ENCODE results near the gene TMED7. TPM values are rescaled to one million over a fixed set of nuclear protein-coding genes. Genes with fewer than 3 reads are reported as not detected.

TMED7 gene
- total RNA-seq, 1 experiment from 2014 or later = 86.5 TPM

DNA sequence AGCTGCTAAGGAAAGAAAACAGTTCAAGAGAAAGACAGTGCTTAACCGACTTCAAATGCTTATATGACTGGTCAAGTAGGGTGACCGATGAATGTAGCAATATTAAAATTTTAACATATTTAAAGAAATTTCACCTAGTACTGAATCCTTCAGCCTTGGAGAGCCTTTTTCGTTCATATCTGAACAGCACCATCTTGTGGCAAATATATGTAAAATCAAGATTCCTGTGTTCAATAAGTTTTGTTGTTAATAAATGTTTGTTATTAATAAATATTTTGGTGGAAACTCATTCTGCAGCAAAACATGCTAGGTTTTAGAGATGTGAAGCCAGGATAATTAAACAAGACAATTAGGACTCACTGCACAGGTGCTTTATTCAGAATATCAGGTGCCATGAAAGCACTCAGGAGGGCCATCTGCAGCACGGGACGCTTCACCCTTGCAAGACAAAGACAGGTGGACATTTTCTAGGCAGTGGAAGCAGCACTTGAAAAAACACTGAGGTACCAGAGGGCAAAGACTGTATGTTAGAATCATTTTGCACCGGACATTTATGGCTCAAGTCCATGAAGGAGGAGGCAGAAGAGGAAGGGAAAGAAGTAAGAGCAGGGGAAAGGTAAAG, 39.2 kb downstream of the TMED7 start:
- ATAC-seq = peak; percentile 46; the same call in 1 of the 2 replicates
- H3K36me3 Mint-ChIP-seq = no peaks in the 10 kb centered on the region
- CTCF ChIA-PET = no interaction called here

GRCh38 chr5:115585265-115585664, 40.6 kb downstream of the TMED7 start:
- Mint-ChIP-seq H3K4me3 (no peak overlapping the region), H3K27ac (no peak overlapping the region), H3K27me3 (ENCODE audit: low read depth) (no peaks in the 10 kb centered on the region), H3K36me3 (no peaks in the 10 kb centered on the region), H3K9me3 (no peaks in the 10 kb centered on the region), H3K4me1 (0 out of 2 replicates have a peak, but pooled peaks cover 3% of the 10 kb centered on the region)
- POLR2A ChIA-PET = no interaction called here
- CTCF ChIA-PET = interaction anchor here (1.2 kb wide), 1 partner anchor 11 kb away, joined by 3 read pairs; no protein-coding TSS in a partner anchor
- ATAC-seq (no peak), DNase-seq (ENCODE audit: low spot score) (no peak)
- TF ChIP-seq FOXJ3 (CRISPR knock-in tag; IDR thresholded peaks at IDR 0.05; ENCODE audit: borderline replicate concordance) = no peak
- TF ChIP-seq, protein P1, sequence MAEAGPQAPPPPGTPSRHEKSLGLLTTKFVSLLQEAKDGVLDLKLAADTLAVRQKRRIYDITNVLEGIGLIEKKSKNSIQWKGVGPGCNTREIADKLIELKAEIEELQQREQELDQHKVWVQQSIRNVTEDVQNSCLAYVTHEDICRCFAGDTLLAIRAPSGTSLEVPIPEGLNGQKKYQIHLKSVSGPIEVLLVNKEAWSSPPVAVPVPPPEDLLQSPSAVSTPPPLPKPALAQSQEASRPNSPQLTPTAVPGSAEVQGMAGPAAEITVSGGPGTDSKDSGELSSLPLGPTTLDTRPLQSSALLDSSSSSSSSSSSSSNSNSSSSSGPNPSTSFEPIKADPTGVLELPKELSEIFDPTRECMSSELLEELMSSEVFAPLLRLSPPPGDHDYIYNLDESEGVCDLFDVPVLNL (CRISPR knock-in tag; IDR thresholded peaks at IDR 0.05; ENCODE audit: borderline replicate concordance, low read depth) = no peak
- TF ChIP-seq OVOL2 (CRISPR knock-in tag; IDR thresholded peaks at IDR 0.05; ENCODE audit: borderline replicate concordance) = no peak
- no peak for TF ChIP-seq ELF4 (CRISPR knock-in tag; IDR thresholded peaks at IDR 0.05; ENCODE audit: low read depth)

More for the DNA sequence above, 39.2 kb downstream of the TMED7 start:
- Mint-ChIP-seq H3K27me3 (ENCODE audit: low read depth) (no peaks in the 10 kb centered on the region), H3K9me3 (no peaks in the 10 kb centered on the region), H3K4me3 (no peak overlapping the region), H3K27ac (no peak overlapping the region), H3K4me1 (0 out of 2 replicates have a peak, but pooled peaks cover 3% of the 10 kb centered on the region)
- no peak for DNase-seq (ENCODE audit: low spot score)
- POLR2A ChIA-PET = no interaction called here
- TF ChIP-seq, protein P2, sequence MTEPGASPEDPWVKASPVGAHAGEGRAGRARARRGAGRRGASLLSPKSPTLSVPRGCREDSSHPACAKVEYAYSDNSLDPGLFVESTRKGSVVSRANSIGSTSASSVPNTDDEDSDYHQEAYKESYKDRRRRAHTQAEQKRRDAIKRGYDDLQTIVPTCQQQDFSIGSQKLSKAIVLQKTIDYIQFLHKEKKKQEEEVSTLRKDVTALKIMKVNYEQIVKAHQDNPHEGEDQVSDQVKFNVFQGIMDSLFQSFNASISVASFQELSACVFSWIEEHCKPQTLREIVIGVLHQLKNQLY (CRISPR knock-in tag; IDR thresholded peaks at IDR 0.05) = no peak
- no peak for TF ChIP-seq E2F5 (CRISPR knock-in tag; IDR thresholded peaks at IDR 0.05)
- TF ChIP-seq, protein P3, sequence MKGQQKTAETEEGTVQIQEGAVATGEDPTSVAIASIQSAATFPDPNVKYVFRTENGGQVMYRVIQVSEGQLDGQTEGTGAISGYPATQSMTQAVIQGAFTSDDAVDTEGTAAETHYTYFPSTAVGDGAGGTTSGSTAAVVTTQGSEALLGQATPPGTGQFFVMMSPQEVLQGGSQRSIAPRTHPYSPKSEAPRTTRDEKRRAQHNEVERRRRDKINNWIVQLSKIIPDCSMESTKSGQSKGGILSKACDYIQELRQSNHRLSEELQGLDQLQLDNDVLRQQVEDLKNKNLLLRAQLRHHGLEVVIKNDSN (CRISPR knock-in tag; IDR thresholded peaks at IDR 0.05) = no peak
- no peak for TF ChIP-seq FOXK1 (CRISPR knock-in tag; IDR thresholded peaks at IDR 0.05)
- TF ChIP-seq FOXP1 (CRISPR knock-in tag; IDR thresholded peaks at IDR 0.05; ENCODE audit: borderline replicate concordance) = no peak
- TF ChIP-seq PRRX2 (CRISPR knock-in tag; IDR thresholded peaks at IDR 0.05) = no peak
- TF ChIP-seq, protein P4, sequence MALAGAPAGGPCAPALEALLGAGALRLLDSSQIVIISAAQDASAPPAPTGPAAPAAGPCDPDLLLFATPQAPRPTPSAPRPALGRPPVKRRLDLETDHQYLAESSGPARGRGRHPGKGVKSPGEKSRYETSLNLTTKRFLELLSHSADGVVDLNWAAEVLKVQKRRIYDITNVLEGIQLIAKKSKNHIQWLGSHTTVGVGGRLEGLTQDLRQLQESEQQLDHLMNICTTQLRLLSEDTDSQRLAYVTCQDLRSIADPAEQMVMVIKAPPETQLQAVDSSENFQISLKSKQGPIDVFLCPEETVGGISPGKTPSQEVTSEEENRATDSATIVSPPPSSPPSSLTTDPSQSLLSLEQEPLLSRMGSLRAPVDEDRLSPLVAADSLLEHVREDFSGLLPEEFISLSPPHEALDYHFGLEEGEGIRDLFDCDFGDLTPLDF (CRISPR knock-in tag; IDR thresholded peaks at IDR 0.05) = no peak
- no peak for TF ChIP-seq SMAD4 (CRISPR knock-in tag; IDR thresholded peaks at IDR 0.05)
- no peak for TF ChIP-seq RORB (CRISPR knock-in tag; IDR thresholded peaks at IDR 0.05)
- no peak for TF ChIP-seq ESRRA (CRISPR knock-in tag; IDR thresholded peaks at IDR 0.05; ENCODE audit: borderline replicate concordance)
- TF ChIP-seq ZBTB21 (CRISPR knock-in tag; IDR thresholded peaks at IDR 0.05; ENCODE audit: borderline replicate concordance) = no peak
- no peak for TF ChIP-seq ZBTB43 (CRISPR knock-in tag; IDR thresholded peaks at IDR 0.05)
- TF ChIP-seq ETV6 (CRISPR knock-in tag; IDR thresholded peaks at IDR 0.05) = no peak
- TF ChIP-seq SP1 (CRISPR knock-in tag; conservative IDR thresholded peaks at IDR 0.05) = no peak
- no peak for TF ChIP-seq CBFB (CRISPR knock-in tag; IDR thresholded peaks at IDR 0.05; ENCODE audit: low read depth)
- TF ChIP-seq, protein P5, sequence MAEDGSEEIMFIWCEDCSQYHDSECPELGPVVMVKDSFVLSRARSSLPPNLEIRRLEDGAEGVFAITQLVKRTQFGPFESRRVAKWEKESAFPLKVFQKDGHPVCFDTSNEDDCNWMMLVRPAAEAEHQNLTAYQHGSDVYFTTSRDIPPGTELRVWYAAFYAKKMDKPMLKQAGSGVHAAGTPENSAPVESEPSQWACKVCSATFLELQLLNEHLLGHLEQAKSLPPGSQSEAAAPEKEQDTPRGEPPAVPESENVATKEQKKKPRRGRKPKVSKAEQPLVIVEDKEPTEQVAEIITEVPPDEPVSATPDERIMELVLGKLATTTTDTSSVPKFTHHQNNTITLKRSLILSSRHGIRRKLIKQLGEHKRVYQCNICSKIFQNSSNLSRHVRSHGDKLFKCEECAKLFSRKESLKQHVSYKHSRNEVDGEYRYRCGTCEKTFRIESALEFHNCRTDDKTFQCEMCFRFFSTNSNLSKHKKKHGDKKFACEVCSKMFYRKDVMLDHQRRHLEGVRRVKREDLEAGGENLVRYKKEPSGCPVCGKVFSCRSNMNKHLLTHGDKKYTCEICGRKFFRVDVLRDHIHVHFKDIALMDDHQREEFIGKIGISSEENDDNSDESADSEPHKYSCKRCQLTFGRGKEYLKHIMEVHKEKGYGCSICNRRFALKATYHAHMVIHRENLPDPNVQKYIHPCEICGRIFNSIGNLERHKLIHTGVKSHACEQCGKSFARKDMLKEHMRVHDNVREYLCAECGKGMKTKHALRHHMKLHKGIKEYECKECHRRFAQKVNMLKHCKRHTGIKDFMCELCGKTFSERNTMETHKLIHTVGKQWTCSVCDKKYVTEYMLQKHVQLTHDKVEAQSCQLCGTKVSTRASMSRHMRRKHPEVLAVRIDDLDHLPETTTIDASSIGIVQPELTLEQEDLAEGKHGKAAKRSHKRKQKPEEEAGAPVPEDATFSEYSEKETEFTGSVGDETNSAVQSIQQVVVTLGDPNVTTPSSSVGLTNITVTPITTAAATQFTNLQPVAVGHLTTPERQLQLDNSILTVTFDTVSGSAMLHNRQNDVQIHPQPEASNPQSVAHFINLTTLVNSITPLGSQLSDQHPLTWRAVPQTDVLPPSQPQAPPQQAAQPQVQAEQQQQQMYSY (CRISPR knock-in tag; IDR thresholded peaks at IDR 0.05) = no peak
- no peak for TF ChIP-seq TEAD1 (CRISPR knock-in tag; IDR thresholded peaks at IDR 0.05)
- no peak for TF ChIP-seq MXD4 (CRISPR knock-in tag; IDR thresholded peaks at IDR 0.05; ENCODE audit: borderline replicate concordance)
